Activated CD4-positive, CD25-positive, alpha-beta regulatory T cell treated with anti-CD3 and anti-CD28 coated beads, Interleukin-2, amount 50 U/mL, for 24 hours (primary cell): ENCODE results near the gene ANK2.

Experiments used
- ATAC-seq, 2 donors: fragments of 150-1000 bp; cut with Tn5 transposase; one replicate each; pipeline ENCODE4 v1.10.0; 2021; ENCODE audit warnings: mild to moderate bottlenecking in 1 of 2, moderate library complexity in 1 of 2

ANK2 gene

DNA sequence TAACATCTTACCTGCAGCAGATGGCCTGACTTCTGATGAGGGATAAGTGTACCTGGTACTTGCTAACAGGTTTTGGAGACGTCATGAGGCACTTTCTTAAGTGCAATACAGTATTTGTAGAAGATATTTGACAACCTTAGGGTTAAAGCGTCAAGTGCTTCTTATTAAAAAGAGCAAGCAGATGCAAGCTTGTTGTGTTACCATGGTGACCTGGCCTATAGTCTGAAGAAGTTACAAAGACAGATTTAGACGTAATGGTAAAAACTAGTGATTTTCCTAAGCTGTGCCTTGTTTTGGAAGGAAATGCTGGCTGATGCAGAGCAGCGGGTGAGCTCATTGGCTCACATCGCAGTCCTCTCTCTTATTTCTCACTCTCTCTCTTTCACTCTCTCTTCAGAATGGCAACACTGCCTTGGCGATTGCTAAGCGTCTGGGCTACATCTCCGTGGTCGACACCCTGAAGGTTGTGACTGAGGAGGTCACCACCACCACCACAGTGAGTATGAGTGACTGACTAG is 243.6 kb downstream of the ANK2 start:
- ATAC-seq, result no peak

DNA sequence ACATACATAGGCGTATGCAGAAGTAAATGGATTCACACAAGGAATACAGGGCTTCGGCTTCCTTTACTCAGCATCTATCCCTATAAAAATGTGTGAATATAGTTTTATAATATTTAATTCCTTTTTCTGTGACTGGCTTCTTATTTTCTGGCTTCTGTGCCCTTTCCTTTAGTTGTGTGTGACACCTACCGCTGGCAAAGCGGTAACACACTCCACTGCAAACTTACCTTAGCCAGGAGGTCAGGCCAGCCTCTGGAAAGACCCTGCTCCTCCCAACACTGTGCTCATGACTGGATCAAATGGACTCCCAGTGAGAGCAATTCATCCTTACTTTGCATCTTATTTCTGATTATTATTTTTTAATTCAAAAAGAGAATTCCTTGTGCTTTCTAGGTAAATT is 244.2 kb downstream of the ANK2 start:
- ATAC-seq, result no peak

DNA sequence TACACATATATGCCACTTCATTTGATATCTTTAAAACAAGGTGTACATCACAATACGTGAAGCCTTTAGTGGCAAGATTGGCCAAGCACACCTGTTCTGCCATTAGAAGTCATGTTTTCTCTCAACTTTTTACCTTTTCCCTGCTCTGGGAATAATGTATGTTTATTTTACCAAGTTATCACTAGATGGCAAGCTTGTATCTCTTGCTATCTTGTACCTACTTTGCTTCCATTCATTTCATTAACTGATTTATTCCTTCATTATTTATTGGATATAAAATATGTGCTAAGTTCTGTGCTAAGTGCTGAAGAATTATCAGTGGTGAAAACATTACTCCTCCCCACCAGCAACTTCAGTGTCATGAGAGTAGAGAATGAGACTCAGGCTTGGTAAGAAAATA is 245.5 kb downstream of the ANK2 start:
- ATAC-seq, result no peak

DNA sequence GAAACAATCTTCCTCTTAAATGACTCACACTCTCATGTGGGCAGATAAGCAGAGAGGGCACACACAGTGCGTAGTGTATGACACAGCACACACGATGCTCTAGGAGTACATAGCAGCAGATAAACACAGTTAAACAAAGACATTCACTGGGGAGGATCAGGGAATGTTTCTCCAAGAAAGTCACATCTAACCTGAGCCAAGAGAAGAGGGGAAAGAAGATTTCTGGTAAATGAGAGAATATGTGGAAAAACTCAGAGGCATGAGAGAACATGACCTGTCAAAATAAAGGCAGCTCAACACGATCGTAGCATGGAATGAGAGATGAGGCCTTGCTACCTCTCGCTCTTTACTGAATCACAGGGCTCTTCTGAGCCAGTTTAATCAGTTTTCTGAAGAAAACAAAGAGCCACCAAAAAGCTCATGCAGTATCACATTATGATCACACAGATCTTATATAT is 251.0 kb downstream of the ANK2 start:
- peak; percentile 71 to 84 for ATAC-seq

DNA sequence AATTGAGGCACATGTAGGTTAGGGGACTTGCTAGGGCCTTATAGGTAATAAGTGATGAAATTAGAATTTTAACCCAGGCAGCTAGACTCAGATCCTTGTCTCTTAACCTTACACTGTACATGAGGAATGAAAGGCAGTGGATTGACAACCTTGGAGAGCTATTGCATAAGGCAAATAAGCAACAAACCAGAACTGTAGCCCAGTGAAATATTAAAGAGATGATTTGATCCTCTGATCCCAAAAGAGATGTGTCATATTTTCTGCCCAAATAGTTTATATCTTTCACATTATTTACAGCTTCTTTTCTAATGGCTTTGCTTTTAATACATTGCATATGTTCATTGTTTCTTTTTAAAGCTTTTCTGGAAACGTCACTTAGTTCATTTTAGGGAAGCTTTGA is 252.6 kb downstream of the ANK2 start:
- ATAC-seq, result no peak

DNA sequence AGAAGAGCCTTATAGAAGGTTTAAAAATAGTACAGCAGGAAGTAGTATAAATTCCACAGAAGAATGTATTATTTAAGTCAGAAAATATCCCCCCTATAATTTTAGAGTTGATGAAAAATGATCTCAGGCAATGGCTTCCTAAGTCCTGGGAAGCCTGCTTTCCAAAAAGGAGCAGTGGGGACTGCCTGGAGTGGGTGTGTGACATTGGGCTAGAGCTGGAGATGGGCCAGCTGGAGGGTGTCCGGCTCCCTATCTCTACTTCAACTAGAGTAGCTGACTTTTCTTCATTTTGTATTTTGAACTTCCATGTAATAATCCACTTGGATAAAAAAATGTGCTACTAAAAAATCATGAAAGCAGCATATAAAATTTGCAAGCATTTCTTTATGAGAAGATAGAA is 253.9 kb downstream of the ANK2 start:
- ATAC-seq, result no peak

DNA sequence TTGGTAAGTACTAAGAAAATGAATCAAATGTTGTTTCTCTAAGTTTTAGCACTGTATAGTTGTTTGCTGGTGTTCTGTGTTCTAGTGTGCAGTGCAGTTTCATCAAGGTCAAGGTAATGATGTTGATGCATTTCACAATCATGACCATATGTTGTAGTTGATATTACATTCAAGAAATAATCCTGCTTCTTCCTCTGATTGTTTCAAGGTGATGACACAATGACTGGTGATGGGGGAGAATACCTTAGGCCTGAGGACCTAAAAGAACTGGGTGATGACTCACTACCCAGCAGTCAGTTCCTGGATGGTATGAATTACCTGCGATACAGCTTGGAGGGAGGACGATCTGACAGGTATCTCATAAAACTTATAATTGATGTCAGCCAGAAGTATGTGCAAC is 261.6 kb downstream of the ANK2 start:
- ATAC-seq, result no peak

DNA sequence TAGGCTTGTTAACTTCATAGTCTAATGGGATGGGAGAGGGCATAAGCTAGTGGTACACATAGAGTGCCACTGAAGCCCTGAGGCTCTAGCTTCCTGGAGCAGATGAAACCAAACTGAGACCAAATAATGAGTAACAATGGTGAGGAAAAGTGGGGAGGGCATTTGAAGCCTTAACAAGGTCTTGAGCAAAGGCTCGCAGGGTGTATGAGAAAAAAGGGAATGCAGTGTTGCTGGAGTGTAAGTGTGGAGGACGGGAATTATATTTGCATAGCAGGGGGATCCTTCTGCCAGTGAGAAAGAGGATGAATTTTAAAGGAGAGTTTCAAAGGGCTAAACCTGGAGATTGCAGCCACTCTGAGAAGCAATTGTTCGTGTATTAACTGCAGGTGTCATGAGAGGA is 263.1 kb downstream of the ANK2 start:
- no peak for ATAC-seq

DNA sequence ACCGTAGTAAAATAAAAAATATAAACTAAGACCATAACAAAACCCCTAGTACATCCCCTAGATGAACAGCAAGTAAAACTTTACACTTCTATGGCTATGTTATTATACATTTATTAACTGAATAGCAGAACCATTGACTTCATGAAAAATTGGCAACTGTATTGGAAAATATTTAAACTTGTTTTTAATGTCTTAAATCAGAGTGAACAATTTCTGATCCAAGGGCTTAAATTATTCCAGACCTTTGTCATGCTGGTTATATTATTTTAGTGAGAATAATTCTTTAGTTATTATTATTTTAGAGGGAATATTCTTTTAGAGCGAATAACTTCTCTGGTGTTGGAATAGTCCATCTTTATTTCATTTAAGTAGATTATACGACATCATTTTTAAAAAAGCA is 265.0 kb downstream of the ANK2 start:
- no peak for ATAC-seq

DNA sequence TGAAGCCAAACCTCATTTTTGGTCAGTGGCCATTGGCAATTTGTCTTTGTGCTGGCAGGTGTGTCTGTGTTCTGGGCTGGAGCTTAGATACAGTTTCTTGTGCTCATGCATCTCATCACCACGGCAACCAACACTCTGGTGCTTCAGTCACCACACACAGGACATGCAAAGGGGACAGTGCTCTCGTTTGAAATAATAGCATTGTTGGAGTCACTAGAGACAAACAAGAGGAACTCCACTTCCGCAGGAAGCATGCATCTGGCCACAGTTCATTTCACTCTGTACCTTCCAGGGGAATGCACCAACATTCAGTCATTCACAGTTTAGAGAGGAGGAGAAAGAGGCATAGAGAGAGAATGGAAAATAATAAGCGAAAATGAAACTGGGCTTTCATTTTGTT is 267.4 kb downstream of the ANK2 start:
- peak; percentile 21 to 43 for ATAC-seq

DNA sequence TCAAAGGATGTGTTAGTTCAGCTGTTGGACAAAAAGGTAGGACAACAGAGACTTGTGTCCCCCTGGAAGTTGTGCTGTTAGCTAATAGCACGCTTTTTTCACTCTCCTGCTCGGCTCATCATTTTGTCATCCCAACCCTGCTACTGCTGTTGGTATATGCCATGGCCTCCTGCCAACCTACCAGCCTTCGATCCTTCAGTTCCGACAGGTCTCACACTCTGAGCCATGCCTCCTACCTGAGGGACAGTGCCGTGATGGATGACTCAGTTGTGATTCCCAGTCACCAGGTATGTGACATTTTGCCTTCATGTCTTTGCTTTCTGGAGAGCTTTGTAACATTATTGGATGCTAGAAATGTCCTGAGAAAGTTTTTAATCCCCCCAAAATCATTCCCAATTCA is 268.1 kb downstream of the ANK2 start:
- no peak for ATAC-seq

DNA sequence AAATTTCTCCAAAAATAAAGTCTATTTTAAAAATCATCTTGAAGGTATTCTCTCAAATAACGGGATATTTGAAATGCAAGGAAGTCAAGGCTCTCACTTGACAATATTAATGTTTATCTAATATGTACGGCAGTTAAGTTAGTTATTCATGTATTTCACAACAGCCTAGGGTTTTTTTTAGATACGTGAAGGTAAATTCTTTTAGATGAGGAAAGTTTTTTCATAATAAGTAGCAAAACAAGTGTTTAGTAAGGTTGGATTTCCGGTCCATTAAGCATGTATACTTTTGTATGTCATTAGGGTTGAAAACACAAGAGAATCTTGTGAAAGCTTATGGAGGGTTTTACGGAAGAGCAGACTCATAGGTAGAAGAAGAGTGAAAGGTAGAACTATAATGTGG is 273.3 kb downstream of the ANK2 start:
- no peak for ATAC-seq

DNA sequence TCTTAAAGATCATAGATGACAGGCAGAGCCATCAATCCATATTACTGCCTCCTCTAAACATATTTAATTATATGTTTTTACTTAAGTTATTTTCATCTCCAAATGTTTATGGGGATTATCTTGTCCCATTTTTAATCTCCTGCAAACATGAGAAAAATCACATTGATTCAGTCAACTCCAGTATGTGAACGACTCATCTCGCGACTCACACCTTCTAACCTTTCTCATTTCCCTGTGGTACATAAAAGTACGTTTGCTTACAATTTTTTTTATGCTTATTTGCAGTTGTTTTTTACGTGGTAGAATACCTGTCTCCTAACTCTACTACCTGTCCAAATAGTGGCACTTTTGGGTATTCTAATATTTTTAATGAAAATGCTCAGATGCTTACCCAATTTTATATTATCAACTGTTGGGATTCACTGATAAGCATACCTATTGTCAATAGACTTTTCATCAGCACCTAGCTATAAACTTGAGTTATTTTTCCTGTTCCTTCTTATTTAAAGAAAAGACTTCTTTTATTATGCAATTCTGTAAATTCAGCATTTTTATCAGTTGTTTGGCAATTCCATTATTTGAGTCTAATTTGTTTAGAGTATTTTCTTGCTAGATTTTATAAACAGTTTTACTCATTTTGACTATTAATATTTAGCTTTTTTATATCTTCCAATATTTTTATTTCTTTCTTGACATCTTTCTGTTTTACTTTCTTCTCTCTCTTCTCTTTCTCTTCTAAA is 276.6 kb downstream of the ANK2 start:
- no peak for ATAC-seq

DNA sequence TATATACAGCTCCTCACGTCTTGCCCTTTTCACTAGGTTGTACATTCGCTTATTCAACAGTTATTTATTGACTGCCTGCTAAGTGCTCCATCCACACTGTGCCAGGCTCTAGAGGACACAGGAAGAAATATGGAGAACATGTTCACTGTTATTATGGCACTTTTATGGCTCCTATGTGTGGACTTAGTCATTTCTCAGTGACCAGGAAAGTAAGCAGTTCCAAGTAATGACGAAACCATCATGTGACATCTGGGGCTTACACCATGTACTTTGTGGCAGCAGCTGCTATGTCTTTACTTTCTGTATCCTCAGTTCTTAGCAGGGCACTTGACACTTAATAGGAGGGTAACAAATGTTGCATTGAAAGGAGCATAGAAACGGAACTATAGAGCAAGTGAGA is 278.0 kb downstream of the ANK2 start:
- ATAC-seq, result no peak

DNA sequence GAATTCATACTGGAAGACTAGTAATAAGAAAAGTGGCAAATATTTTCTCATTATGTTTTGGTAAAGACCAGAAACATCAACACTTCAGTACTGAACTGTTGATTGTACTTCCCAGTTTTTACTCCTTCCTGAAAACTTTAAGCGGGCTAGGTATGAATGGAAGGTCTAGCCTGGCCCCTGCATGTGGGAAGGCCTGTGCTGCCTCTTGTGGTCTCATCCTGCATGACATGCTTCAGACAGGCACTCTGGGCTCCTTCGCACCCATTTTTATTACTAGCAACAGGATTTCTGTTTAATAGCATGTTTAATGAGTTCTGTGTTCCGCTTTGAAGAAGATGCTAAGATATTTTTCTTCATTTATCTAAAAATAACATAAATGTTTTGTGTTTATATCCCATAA is 279.1 kb downstream of the ANK2 start:
- ATAC-seq, result no peak

DNA sequence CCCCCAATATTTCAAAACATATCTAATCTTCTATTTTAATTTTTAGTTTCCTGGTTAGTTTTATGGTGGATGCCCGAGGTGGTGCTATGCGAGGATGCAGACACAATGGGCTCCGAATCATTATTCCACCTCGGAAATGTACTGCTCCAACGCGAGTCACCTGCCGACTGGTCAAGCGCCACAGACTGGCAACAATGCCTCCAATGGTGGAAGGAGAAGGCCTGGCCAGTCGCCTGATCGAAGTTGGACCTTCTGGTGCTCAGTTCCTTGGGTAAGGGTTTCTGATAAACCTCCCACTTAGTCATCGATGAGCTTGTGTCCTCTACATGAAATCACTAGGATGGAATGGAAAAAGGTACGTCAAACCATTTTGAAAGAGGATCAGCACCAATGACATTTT is 280.7 kb downstream of the ANK2 start:
- no peak for ATAC-seq

DNA sequence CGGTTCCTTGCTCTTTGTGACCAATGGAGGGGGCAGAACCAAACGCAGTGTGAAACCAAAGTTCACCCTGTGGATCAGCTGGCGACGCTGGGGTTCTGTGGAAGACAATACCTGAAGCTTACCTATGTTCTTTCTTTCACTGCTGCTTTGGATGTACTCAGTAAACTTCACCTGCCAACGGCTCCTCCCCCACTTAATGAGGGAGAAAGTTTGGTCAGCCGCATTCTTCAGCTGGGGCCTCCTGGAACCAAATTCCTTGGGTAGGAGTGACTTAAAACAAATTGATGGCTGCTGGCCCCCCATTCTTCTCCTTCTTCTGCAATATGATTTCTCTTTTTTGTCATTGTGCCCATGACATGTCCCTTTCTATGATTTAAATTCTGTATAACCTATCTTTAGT is 282.4 kb downstream of the ANK2 start:
- no peak for ATAC-seq

DNA sequence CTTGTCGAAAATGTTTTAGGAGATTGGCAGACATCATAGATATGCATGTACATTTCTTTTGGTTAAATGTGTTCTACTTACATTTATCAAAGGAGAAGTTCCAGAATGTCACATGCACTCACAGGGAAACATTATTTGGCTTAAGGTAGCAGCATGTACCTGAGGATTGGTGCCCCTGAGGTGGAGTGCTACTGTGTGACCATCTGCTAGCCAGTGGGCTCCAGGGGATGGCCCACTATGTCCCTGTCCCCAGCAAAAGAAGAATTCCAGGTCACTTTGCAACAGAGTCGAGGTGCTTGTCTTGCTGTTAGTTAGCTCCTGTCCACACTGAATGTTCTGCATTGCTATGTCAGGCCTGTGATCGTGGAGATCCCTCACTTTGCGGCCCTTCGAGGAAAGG is 283.2 kb downstream of the ANK2 start:
- no peak for ATAC-seq

DNA sequence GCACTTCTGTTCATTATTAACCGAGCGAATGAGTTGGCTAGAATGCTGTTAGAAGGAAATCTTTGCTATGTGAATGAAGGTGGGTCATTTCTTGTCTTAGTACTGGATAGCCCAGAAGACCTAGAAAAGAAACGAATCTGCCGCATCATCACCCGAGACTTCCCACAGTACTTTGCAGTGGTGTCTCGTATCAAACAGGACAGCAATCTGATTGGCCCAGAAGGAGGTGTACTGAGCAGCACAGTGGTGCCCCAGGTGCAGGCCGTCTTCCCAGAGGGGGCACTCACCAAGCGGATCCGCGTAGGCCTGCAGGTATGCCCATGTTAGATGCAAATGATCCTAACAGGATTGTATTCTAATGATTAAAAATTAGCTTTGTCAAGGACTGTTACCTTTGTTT is 286.3 kb downstream of the ANK2 start:
- ATAC-seq, result no peak

DNA sequence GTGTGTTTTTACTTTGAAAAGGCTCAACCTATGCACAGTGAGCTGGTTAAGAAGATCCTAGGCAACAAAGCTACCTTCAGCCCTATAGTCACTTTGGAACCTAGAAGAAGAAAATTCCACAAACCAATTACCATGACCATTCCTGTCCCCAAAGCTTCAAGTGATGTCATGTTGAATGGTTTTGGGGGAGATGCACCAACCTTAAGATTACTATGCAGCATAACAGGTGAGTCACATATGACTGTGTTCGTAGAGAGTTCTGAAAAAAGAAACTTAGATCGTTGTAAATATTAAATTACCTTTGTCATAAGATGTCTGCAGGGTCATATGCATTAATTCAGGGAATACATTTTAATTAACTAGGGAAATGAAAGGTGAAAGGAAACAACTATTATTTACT is 287.1 kb downstream of the ANK2 start:
- no peak for ATAC-seq

DNA sequence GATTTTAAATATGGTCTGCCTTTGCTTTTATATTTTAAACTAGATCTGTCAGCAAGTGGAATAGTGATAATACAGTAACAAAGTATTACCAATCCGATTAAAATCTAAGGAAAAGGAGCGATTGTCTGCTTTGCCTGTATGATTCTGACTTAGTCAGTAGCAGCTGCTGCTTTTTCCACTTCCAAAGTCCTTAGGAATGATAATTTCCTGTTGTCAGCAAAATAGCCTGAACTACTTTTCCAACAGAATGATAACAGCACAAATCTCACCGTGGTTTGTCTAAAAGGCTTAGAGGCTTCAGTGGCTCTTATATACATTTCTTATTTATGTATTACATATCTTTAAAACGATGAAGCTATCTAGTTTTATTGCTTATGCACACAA is 290.0 kb downstream of the ANK2 start:
- ATAC-seq, result no peak

DNA sequence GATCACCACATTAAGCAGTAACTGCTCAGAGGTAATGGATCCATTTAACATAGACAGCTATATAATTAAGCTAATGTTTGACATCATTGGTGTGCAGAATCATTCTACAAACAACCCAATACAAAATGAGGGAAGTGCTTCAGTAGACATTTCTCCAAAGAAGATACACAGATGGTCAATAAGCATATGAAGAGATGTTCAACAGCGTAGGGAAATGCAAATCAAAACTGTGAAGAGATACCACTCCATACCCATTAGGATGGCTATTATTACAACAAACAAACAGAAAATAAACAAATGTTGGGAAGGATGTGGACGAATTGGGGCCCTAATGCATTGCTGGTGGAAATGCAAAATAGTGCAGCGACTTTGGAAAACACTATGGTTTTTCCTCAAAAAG is 294.6 kb downstream of the ANK2 start:
- ATAC-seq, result no peak

DNA sequence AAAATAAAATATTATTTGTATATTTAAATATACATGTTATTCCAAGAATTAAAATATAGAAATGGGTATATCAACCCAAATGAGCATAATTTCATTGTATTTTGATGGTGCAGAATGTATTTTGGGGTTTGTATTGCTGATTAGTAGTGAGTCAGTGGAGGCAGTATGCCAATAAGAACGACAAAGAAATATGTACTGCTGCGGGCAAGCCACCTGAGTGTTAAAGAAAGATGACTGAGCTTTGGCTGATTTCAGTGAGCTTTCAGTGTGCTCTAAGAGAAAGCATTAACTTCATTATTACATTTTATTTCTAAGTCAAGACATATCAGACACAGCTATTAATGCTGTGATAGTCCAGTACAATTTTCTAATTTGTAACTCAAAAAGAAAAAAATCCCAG is 297.8 kb downstream of the ANK2 start:
- ATAC-seq, result no peak

DNA sequence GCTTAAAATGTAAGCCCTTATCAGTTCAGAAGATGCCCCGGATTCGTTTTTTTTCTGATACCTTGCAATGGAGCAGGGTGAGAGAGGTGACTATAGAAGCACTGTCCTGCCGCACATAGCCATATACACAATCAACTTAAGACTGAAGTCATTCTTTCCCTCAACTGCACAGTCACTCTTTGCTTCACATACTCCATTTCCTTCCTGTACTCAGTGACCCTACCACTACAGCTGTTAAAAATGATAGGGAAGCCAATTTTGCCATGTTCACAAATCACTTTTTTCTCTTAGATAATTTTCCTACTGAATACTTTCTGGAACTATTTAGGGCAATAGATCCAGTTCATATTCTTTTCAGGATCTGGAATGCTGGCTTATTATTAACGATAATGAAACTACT is 300.0 kb downstream of the ANK2 start:
- ATAC-seq, result no peak

DNA sequence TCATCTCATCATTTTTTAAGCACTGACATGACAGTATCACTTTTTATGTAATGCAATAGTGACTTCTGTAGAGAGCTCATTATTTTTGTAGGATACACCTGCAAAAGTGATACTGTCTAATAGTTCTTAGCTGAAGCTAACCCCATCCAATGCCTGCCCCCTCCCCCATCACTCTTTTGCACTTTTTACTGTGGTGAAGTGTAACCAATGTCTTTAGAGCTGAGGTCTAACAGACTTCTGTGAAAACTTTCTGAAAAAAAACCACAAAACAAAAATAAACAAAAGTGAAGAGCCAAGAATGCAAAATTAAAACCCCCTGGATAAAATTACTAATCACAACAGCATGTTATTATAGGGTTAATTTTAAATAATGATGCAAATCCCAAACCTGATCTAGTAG is 301.1 kb downstream of the ANK2 start:
- no peak for ATAC-seq
